H1 (cell line): ENCODE data around the gene FNDC10. TPM values are rescaled to one million over a fixed set of nuclear protein-coding genes. Genes with fewer than 3 reads are reported as not detected.
"Not testable (repeated sequence)": the region's sequence is repeated elsewhere in the genome, so short reads cannot be mapped to it uniquely, and the experiment has no call there.

Experiments used
- CTCF ChIA-PET: fragments of 300-600 bp; sonication (Branson Sonifier 250); formaldehyde crosslinking; loops from one replicate; lab custom pipeline; 2021; ENCODE audit not compliant: partially characterized antibody; lab: Charles Lee
- POLR2A ChIA-PET: fragments of 300-600 bp; sonication (Branson Sonifier 250); formaldehyde crosslinking; loops from one replicate; lab custom pipeline; 2021; ENCODE audit warnings: inconsistent platforms; ENCODE audit not compliant: partially characterized antibody; lab: Charles Lee
- DNase-seq, 2 experiments: peaks; one replicate each; pipeline versions ENCODE4 v3.0.0 to v3.0.0-alpha.2; 2010 to 2022; ENCODE audit warnings: low spot score in 2 of 2, low read depth in 1 of 2, mixed read lengths in 1 of 2
- FAIRE-seq: peaks from 2 replicates; lab custom pipeline; 2011; peaks lifted over from hg19 to GRCh38; lab: Jason Lieb, UNC
- H2AFZ ChIP-seq: 2 replicates; pipeline ENCODE4 v1.8.1; 2012; ENCODE audit warnings: low read length, inconsistent platforms
- H2AK5ac ChIP-seq: 2 replicates; pipeline ENCODE4 v1.6.1; 2013; ENCODE audit warnings: low read depth, low read length
- H2BK120ac ChIP-seq: replicated peaks from 2 replicates; pipeline ENCODE3; 2013; ENCODE audit warnings: low read depth, low read length, inconsistent platforms
- H2BK12ac ChIP-seq: 2 replicates; pipeline ENCODE4 v1.6.1; 2013; ENCODE audit warnings: low read depth, low read length
- H2BK15ac ChIP-seq: 2 replicates; pipeline ENCODE4 v1.6.1; 2013; ENCODE audit warnings: low read length
- H2BK20ac ChIP-seq: 2 replicates; pipeline ENCODE4 v1.6.1; 2013; ENCODE audit warnings: low read length
- H2BK5ac ChIP-seq: 2 replicates; pipeline ENCODE4 v1.6.1; 2013; ENCODE audit warnings: low read depth, low read length
- H3K14ac ChIP-seq: 2 replicates; pipeline ENCODE4 v1.6.1; 2013; ENCODE audit warnings: inconsistent platforms; ENCODE audit not compliant: insufficient read length
- H3K18ac ChIP-seq: 2 replicates; pipeline ENCODE4 v1.6.1; 2013; ENCODE audit warnings: low read length; ENCODE audit errors: extremely low read depth
- H3K23ac ChIP-seq: 2 replicates; pipeline ENCODE4 v1.6.1; 2013; ENCODE audit warnings: inconsistent platforms; ENCODE audit not compliant: insufficient read length
- H3K23me2 ChIP-seq: 2 replicates; pipeline ENCODE4 v1.6.1; 2013; ENCODE audit warnings: low read depth, low read length
- H3K27ac ChIP-seq: 2 replicates; pipeline ENCODE4 v1.6.1; 2011; ENCODE audit warnings: low read depth, low read length, inconsistent platforms
- H3K27me3 ChIP-seq, 4 experiments: replicated peaks in 1 of 4; 1 replicate in 1 of 4; 2 replicates in 3 of 4; pipeline versions ENCODE4 v1.6.1 to v1.8.1; 2011 to 2013; ENCODE audit warnings: low read length in 3 of 4, mild to moderate bottlenecking in 3 of 4, inconsistent platforms in 2 of 4, mixed read lengths in 2 of 4, moderate library complexity in 1 of 4; ENCODE audit not compliant: control insufficient read depth in 3 of 4, insufficient read depth in 3 of 4; ENCODE audit errors: extremely low read depth in 1 of 4
- H3K36me3 ChIP-seq, 4 experiments: 2 replicates each; pipeline versions ENCODE4 v1.6.1 to v1.8.1; 2011 to 2013; ENCODE audit warnings: mild to moderate bottlenecking in 4 of 4, low read length in 3 of 4, moderate library complexity in 2 of 4, control low read depth in 1 of 4, inconsistent platforms in 1 of 4; ENCODE audit not compliant: insufficient read depth in 4 of 4, control insufficient read depth in 2 of 4
- H3K4ac ChIP-seq: replicated peaks from 2 replicates; pipeline ENCODE3; 2013; ENCODE audit warnings: low read length, low read depth, mixed read lengths, inconsistent platforms; ENCODE audit not compliant: insufficient read length
- H3K4me1 ChIP-seq, 4 experiments: replicated peaks in 1 of 4; 1 replicate in 1 of 4; 2 replicates in 3 of 4; pipeline versions ENCODE4 v1.6.1 to v1.8.1; 2011 to 2013; ENCODE audit warnings: low read length in 3 of 4, inconsistent platforms in 2 of 4, mixed read lengths in 1 of 4; ENCODE audit not compliant: insufficient read depth in 4 of 4, control insufficient read depth in 3 of 4
- H3K4me2 ChIP-seq, 2 experiments: 2 replicates each; pipeline versions ENCODE4 v1.6.1 to v1.8.1; 2011 to 2013; ENCODE audit warnings: low read depth in 2 of 2, low read length in 2 of 2, control low read depth in 1 of 2, inconsistent platforms in 1 of 2, mild to moderate bottlenecking in 1 of 2; ENCODE audit not compliant: insufficient read depth in 1 of 2
- H3K4me3 ChIP-seq, 4 experiments: fragments of 200-600, 300-600 bp in 1 of 4; sonication (generic), shearing (Covaris generic), sonication (Bioruptor Twin) in 1 of 4; 2 replicates each; pipeline versions ENCODE4 v1.5.1 to v1.8.1; 2011 to 2016; ENCODE audit warnings: low read length in 4 of 4, low read depth in 3 of 4, control low read depth in 2 of 4, inconsistent platforms in 2 of 4, mild to moderate bottlenecking in 2 of 4, mixed read lengths in 1 of 4, moderate library complexity in 1 of 4; ENCODE audit not compliant: insufficient read depth in 2 of 4; ENCODE audit errors: extremely low read depth in 1 of 4
- H3K56ac ChIP-seq: replicated peaks from 2 replicates; pipeline ENCODE3; 2013; ENCODE audit warnings: low read depth, mild to moderate bottlenecking, mixed read lengths, low read length, inconsistent platforms; ENCODE audit not compliant: insufficient read length
- H3K79me1 ChIP-seq: 2 replicates; pipeline ENCODE4 v1.6.1; 2013; ENCODE audit warnings: low read depth, low read length, control low read depth
- H3K79me2 ChIP-seq, 2 experiments: 2 replicates each; pipeline versions ENCODE4 v1.6.1 to v1.8.1; 2012 to 2013; ENCODE audit warnings: low read length in 2 of 2, mild to moderate bottlenecking in 2 of 2, inconsistent platforms in 1 of 2; ENCODE audit not compliant: insufficient read depth in 2 of 2, control insufficient read depth in 1 of 2
- H3K9ac ChIP-seq, 4 experiments: replicated peaks in 1 of 4; 1 replicate in 1 of 4; 2 replicates in 3 of 4; pipeline versions ENCODE4 v1.6.1 to v1.8.1; 2011 to 2013; ENCODE audit warnings: low read depth in 3 of 4, low read length in 3 of 4, control low read depth in 2 of 4, mild to moderate bottlenecking in 2 of 4, moderate library complexity in 2 of 4, inconsistent platforms in 1 of 4; ENCODE audit errors: extremely low read depth in 1 of 4
- H3K9me3 ChIP-seq, 2 experiments: 2 replicates each; pipeline versions ENCODE4 v1.6.1 to v1.8.1; 2012 to 2013; ENCODE audit warnings: mild to moderate bottlenecking in 2 of 2, moderate library complexity in 2 of 2, control low read depth in 1 of 2, inconsistent platforms in 1 of 2, low read depth in 1 of 2, low read length in 1 of 2, mixed read lengths in 1 of 2; ENCODE audit not compliant: insufficient read depth in 2 of 2
- H4K20me1 ChIP-seq, 2 experiments: replicated peaks in 1 of 2; 2 replicates each; pipeline versions ENCODE3 to v1.8.1; 2011 to 2013; ENCODE audit warnings: inconsistent platforms in 2 of 2, low read length in 2 of 2, mild to moderate bottlenecking in 1 of 2; ENCODE audit not compliant: insufficient read depth in 2 of 2, control insufficient read depth in 1 of 2
- H4K5ac ChIP-seq: 2 replicates; pipeline ENCODE4 v1.6.1; 2013; ENCODE audit warnings: low read length, low read depth, mixed read lengths, inconsistent platforms; ENCODE audit not compliant: insufficient read length
- H4K8ac ChIP-seq: 2 replicates; pipeline ENCODE4 v1.8.0; 2013; ENCODE audit warnings: mild to moderate bottlenecking, moderate library complexity, low read length, inconsistent platforms; ENCODE audit not compliant: insufficient read depth; ENCODE audit errors: extremely low read depth
- H4K91ac ChIP-seq: replicated peaks from 2 replicates; pipeline ENCODE3; 2013; ENCODE audit warnings: low read length, mixed read lengths, inconsistent platforms; ENCODE audit not compliant: insufficient read length
- WGBS, 2 experiments: shearing (Covaris generic) in 1 of 2; methylation state at CpG; one replicate each; pipeline versions ENCODE4 v1.1.6 to v1.1.7; 2013 to 2015; ENCODE audit warnings: low lambda C conversion rate in 2 of 2, mixed read lengths in 2 of 2, inconsistent platforms in 1 of 2, low coverage in 1 of 2, missing lambda C conversion rate in 1 of 2; ENCODE audit not compliant: insufficient replicate concordance in 2 of 2, insufficient coverage in 1 of 2, insufficient read length in 1 of 2; ENCODE audit errors: extremely low coverage in 1 of 2, missing lambda C conversion rate in 1 of 2; 5-methylcytosine and 5-hydroxymethylcytosine counted together
- polyA plus RNA-seq, 7 experiments: library from polyadenylated mRNA; depleted of rRNA in 3 of 7; stranded (reverse) in 5 of 7; unstranded in 2 of 7; fragments of >200 nt in 5 of 7; fragments of 200-250 nt in 2 of 7; gene quantifications; 1 replicate in 5 of 7; 2 replicates in 1 of 7; 4 replicates in 1 of 7; pipeline versions ENCODE4 v1.2.1 to v1.2.3, GENCODE V29; 2011 to 2013; ENCODE audit warnings: missing spikeins in 2 of 7, mixed read lengths in 2 of 7
- total RNA-seq: library from RNA; stranded (reverse); fragmentation: NEBNext Ultra II Directional; extraction: Animal tissue kit (Norgen Biotek cat#: 25700); gene quantifications from 2 replicates; pipeline ENCODE4 v1.2.1, GENCODE V29; 2021

Gene FNDC10
- total and polyA plus RNA-seq, 2 of the 8 experiments (the other 6 are each of a cell fraction or from before 2014, with no cell fraction given), result 19.0 to 21.8 TPM

DNA sequence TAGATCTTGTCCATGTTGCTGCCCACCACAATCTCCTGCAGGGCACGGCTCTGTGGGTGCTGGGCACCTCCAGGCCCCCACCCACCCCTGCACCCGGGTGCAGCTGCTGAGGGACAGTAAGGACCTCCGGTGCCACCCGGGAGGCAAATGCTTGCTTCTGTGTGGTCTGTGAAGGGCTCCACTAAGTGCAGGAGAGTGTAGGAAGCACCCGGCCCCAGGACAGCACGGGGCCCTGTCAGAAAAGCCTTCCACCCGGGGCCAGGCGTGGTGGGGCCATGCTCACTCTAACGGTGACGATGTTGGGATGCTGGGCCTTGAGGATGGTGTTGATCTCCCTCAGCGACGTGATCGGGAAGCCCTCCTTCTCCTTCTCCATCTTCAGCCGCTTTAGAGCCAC lies 37.5 kb upstream of the FNDC10 start:
- H3K56ac ChIP-seq, DNase-seq, FAIRE-seq, H2AFZ ChIP-seq, H3K27ac ChIP-seq, H4K5ac ChIP-seq, H3K18ac ChIP-seq, H2BK12ac ChIP-seq, H2BK5ac ChIP-seq, H2BK20ac ChIP-seq, H3K79me2 ChIP-seq, H4K20me1 ChIP-seq, H3K23me2 ChIP-seq, H2BK15ac ChIP-seq, H4K8ac ChIP-seq, H4K91ac ChIP-seq, H3K9me3 ChIP-seq, H3K14ac ChIP-seq, CTCF ChIA-PET, H3K4me2 ChIP-seq, H3K23ac ChIP-seq, POLR2A ChIA-PET, H3K4me1 ChIP-seq, H3K79me1 ChIP-seq, H3K4me3 ChIP-seq, H2BK120ac ChIP-seq, H3K27me3 ChIP-seq, H2AK5ac ChIP-seq, H3K9ac ChIP-seq, H3K4ac ChIP-seq: not testable (repeated sequence)
- peaks cover 0 to 15% (median 5%) of the 10 kb centered on the region in 4 experiments; a peak in 5 of 8 replicates for H3K36me3 ChIP-seq
- WGBS, 2 experiments, result 90% methylated on average over 12 of the region's 14 CpGs; no CpG with 5 or more reads in 1 of the 2 experiments
